Measurements from ENCODE around the gene CD72.
"Not testable (repeated sequence)": the region's sequence is repeated elsewhere in the genome, so short reads cannot be mapped to it uniquely, and the experiment has no call there.

CD72 gene

DNA sequence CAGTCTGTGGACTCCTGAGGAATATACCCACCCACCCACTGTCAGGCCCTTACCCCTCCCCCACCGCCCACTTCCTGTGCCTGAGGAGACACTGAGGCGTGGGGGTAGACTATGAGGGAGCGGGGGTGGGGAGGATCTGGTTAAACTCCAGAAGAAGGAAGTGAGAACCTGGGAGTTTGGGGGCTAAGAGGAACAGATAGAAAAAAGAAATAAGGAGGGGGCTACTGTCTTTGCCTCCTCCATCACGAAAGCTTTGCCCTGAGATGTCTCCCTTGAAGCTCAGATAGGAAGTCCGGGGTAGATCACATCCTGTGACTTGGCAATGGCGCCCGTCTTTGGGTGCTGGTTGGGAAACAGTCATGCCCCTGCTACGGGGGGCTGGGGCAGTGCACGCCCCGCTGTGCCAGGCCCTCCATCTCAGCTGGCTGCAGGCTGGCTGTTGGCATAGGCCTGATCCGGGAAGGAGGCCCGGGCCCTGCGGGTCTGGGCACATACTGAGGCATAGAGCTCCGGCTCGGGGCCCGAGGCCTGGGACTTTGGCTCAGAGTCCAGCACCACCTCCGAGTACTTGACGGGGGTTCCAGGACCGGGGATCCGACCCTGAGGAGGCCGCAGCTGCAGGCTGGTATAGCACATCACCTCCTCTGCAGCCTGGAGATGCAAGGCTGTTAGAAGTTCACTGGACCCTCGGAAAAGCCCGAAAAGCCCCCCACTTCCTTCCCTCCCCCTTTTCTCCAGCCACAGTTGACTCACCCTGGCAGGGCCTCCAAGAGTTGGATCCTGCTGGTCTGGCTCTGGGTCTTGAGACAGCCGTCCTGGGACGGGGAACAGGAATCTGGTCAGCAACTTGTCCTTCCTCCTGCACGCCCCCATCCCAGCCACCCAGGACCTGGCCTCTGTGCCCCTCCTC lies 31.5 kb upstream of the CD72 start:
- no peaks in the 10 kb centered on the region for H3K9me3 ChIP-seq (ENCODE audit: control insufficient read depth, low read length)
- H3K27me3 ChIP-seq (ENCODE audit: control insufficient read depth, insufficient read depth, low read length, poor library complexity, severe bottlenecking) = peaks cover 12% of the 10 kb centered on the region
- whole genome bisulfite sequencing, 2 experiments = 93 to 94% methylated on average over 26 of the region's 26 CpGs
- no peak overlapping the region for H3K27ac ChIP-seq (ENCODE audit: insufficient read depth, low read depth, low read length, poor library complexity, severe bottlenecking)
- H3K36me3 ChIP-seq (ENCODE audit: control insufficient read depth, insufficient read depth, low read length) = no peaks in the 10 kb centered on the region
- no peak overlapping the region for H3K4me3 ChIP-seq (ENCODE audit: insufficient read depth, low read depth, low read length)
- peaks cover 13% of the 10 kb centered on the region for H3K4me1 ChIP-seq (ENCODE audit: control insufficient read depth, insufficient read depth, low read length)

DNA sequence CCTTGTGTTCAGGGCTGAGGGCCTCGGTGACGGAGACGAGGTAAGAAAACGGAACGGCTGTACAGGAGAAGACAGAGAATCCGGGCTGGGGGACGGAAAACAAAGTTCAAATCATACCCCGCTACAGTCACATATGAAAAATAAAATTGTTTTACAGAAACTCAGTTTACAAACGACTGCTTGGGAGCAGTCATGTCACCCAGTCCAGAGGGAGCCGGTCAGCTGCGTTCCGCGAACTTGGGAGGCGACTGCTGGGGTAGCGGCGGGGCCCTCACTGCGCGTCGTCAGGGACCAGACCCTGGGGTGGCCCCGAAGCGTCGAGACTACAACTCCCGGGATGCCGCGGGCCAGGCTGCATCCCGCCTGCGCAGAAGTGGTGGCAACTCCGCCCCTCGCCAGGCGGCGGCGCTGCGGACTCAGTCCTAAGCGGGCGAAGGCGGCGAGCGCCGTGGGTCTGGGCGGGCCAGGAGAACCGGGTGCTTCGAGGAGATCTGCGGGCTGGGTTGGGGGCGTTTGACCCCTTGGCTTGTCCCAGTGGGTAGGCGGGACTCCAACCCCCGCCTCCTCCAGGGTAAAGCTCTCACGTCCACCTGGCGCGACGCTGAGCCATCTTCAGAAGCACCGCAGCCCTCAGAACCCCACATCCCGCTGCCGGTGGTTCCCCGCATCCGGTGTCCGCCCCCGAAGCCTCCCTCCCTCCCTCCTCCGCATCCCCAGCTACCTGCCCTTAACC lies 28.5 kb upstream of the CD72 start:
- no peak overlapping the region for H3K27ac ChIP-seq (ENCODE audit: insufficient read depth, low read depth, low read length, poor library complexity, severe bottlenecking)
- WGBS, 2 experiments = 1% methylated on average over 58 of the region's 58 CpGs

DNA sequence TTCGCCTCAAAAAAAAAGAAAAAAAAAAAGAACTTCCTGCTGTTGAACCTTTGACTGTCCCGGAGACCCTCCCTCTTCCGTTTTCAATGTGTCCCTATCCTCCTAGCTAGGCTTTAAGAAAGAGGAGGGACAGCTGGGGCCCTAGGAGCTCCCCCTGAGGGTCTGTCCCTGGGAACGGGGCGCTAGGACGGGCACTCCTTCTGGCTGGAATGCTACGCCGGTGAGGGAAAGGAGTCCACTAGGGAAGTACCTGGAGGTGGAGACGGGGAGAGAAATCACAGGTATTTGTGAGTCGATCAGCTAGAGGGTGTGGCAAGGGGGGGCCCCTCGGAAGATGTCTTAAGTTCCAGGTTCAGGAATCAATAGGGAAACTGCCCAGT lies 27.9 kb upstream of the CD72 start:
- Histone ChIP-seq H3K27me3 (ENCODE audit: control insufficient read depth, insufficient read depth, low read length, poor library complexity, severe bottlenecking) (peaks cover 12% of the 10 kb centered on the region), H3K9me3 (ENCODE audit: control insufficient read depth, low read length) (no peaks in the 10 kb centered on the region), H3K4me3 (ENCODE audit: insufficient read depth, low read depth, low read length) (peak overlapping the region; percentile 71), H3K4me1 (ENCODE audit: control insufficient read depth, insufficient read depth, low read length) (peaks cover 13% of the 10 kb centered on the region), H3K27ac (ENCODE audit: insufficient read depth, low read depth, low read length, poor library complexity, severe bottlenecking) (no peak overlapping the region), H3K36me3 (ENCODE audit: control insufficient read depth, insufficient read depth, low read length) (no peaks in the 10 kb centered on the region)
- 2% methylated on average over 11 of the region's 11 CpGs for WGBS, 2 experiments

More for the DNA sequence above, 28.5 kb upstream of the CD72 start:
- H3K9me3 ChIP-seq (ENCODE audit: control insufficient read depth, low read length) = no peaks in the 10 kb centered on the region
- H3K27me3 ChIP-seq (ENCODE audit: control insufficient read depth, insufficient read depth, low read length, poor library complexity, severe bottlenecking) = peaks cover 12% of the 10 kb centered on the region
- H3K4me1 ChIP-seq (ENCODE audit: control insufficient read depth, insufficient read depth, low read length) = peaks cover 13% of the 10 kb centered on the region
- no peaks in the 10 kb centered on the region for H3K36me3 ChIP-seq (ENCODE audit: control insufficient read depth, insufficient read depth, low read length)
- H3K4me3 ChIP-seq (ENCODE audit: insufficient read depth, low read depth, low read length) = peak overlapping the region; percentile 71

DNA sequence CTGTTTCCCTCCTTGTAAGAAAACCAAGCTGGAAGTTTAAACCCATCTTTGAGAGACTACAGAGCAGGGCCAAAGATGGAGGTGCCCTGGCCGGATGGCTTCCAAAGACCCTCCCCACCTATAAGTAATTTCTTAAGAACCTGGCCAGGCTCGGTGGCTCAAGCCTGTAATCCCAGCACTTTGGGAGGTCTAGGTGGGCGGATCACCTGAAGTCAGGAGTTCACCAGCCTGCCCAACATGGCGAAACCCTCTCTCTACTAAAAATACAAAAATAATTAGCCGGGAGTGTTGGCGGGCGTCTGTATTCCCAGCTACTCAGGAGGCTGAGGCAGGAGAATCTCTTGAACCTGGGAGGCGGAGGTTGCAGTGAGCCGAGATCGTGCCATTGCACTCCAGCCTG lies 27.5 kb upstream of the CD72 start:
- Histone ChIP-seq H3K27me3 (ENCODE audit: control insufficient read depth, insufficient read depth, low read length, poor library complexity, severe bottlenecking) (peaks cover 12% of the 10 kb centered on the region), H3K4me3 (ENCODE audit: insufficient read depth, low read depth, low read length) (peak overlapping the region; percentile 71), H3K4me1 (ENCODE audit: control insufficient read depth, insufficient read depth, low read length) (peaks cover 11% of the 10 kb centered on the region)
- not testable (repeated sequence) for H3K9me3 ChIP-seq (ENCODE audit: control insufficient read depth, low read length); H3K27ac ChIP-seq (ENCODE audit: insufficient read depth, low read depth, low read length, poor library complexity, severe bottlenecking); H3K36me3 ChIP-seq (ENCODE audit: control insufficient read depth, insufficient read depth, low read length)
- WGBS, 2 experiments = 49 to 52% methylated on average over 10 of the region's 10 CpGs

DNA sequence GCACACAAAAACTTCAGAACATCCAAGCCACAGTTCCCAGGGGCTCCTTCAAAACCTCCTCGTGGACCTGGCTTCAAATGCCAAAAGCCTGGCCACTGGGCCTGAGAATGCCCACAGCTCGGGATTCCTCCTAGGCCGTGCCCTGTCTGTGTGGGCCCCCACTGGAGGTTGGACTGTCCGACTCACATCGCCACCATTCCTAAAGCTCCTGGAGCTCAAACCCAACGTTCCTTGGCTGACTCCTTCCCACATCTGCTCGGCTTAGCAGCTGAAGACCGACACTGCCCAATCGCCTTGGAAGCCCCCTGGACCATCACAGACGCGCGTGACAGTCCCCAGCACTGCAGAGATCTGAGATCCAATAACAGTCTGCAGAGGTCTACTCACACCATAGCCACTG lies 24.8 kb upstream of the CD72 start:
- WGBS, 2 experiments = 94 to 98% methylated on average over 12 of the region's 12 CpGs
- no peak overlapping the region for H3K27ac ChIP-seq (ENCODE audit: insufficient read depth, low read depth, low read length, poor library complexity, severe bottlenecking)
- H3K9me3 ChIP-seq (ENCODE audit: control insufficient read depth, low read length) = no peaks in the 10 kb centered on the region
- H3K4me1 ChIP-seq (ENCODE audit: control insufficient read depth, insufficient read depth, low read length) = peaks cover 7% of the 10 kb centered on the region
- H3K36me3 ChIP-seq (ENCODE audit: control insufficient read depth, insufficient read depth, low read length) = no peaks in the 10 kb centered on the region
- H3K27me3 ChIP-seq (ENCODE audit: control insufficient read depth, insufficient read depth, low read length, poor library complexity, severe bottlenecking) = peaks cover 12% of the 10 kb centered on the region
- H3K4me3 ChIP-seq (ENCODE audit: insufficient read depth, low read depth, low read length) = no peak overlapping the region

DNA sequence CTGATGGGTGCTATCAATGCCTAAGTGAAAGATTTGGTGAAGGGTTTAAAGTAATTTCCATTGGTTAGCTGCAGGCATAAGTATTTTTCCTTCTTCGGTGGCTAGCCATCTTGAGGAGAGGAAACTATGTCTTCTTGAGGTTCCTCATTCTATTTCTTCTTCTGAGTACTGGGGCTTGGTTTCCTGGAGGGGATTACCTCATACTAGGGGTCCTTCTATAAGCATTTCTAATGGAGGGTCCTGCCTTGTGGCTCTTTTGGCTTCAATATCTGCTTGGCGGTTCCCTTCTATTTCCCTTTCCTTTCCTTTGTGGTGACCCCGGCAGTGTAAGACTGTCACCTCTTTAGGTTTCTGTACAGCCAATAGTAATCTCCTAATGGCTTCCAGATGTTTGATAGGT lies 23.3 kb upstream of the CD72 start:
- WGBS, 2 experiments = 91 to 94% methylated on average over 3 of the region's 3 CpGs

DNA sequence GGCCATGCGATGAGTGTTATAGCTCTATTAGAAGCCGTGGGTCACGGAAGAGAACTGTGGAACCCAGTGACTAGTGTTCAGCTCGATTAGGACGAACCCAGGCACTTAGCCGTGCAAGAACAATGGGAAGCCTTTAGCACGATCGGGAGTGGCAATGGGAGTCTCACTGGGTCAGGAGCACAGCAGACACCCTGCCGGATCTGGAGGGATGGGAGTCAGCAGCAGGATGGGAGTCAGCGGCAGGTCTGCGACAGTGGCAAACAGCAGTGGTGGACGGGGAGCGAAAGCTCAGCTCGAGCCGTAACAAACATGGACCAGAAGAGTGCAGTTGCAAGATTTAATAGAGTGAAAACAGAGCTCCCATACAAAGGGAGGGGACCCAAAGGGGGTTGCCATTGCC lies 22.2 kb upstream of the CD72 start:
- not testable (repeated sequence) for H3K36me3 ChIP-seq (ENCODE audit: control insufficient read depth, insufficient read depth, low read length); H3K27me3 ChIP-seq (ENCODE audit: control insufficient read depth, insufficient read depth, low read length, poor library complexity, severe bottlenecking); H3K4me3 ChIP-seq (ENCODE audit: insufficient read depth, low read depth, low read length); H3K4me1 ChIP-seq (ENCODE audit: control insufficient read depth, insufficient read depth, low read length); H3K9me3 ChIP-seq (ENCODE audit: control insufficient read depth, low read length); H3K27ac ChIP-seq (ENCODE audit: insufficient read depth, low read depth, low read length, poor library complexity, severe bottlenecking)
- WGBS, 2 experiments = 94% methylated on average over 15 of the region's 15 CpGs

More for the DNA sequence above, 23.3 kb upstream of the CD72 start:
- not testable (repeated sequence) for H3K27me3 ChIP-seq (ENCODE audit: control insufficient read depth, insufficient read depth, low read length, poor library complexity, severe bottlenecking); H3K27ac ChIP-seq (ENCODE audit: insufficient read depth, low read depth, low read length, poor library complexity, severe bottlenecking); H3K4me3 ChIP-seq (ENCODE audit: insufficient read depth, low read depth, low read length); H3K9me3 ChIP-seq (ENCODE audit: control insufficient read depth, low read length); H3K4me1 ChIP-seq (ENCODE audit: control insufficient read depth, insufficient read depth, low read length); H3K36me3 ChIP-seq (ENCODE audit: control insufficient read depth, insufficient read depth, low read length)

DNA sequence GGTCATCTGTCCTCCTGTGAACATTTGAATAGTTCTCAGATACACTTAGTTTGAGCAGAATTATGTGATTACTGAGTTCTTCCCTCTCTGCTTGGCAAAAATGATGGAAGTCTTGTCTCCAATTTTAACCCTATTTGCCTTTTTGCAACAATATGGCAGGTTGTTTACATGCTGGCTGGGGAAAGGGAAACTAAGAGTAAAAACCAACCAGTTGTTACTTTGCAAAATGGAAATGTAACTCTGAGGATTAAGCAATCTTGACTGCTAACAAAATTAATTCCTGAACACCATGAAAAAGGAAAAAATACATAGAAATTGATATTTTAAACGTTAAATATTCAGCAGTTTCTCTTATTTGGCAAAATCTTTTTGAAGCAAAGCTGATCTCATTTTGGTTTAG lies 21.4 kb upstream of the CD72 start:
- no peaks in the 10 kb centered on the region for H3K4me1 ChIP-seq (ENCODE audit: control insufficient read depth, insufficient read depth, low read length)
- no peaks in the 10 kb centered on the region for H3K9me3 ChIP-seq (ENCODE audit: control insufficient read depth, low read length)
- no peak overlapping the region for H3K4me3 ChIP-seq (ENCODE audit: insufficient read depth, low read depth, low read length)
- no peak overlapping the region for H3K27ac ChIP-seq (ENCODE audit: insufficient read depth, low read depth, low read length, poor library complexity, severe bottlenecking)
- 60% methylated on average over 1 of the region's 1 CpG; no CpG with 5 or more reads in 1 of the 2 experiments for WGBS, 2 experiments
- H3K36me3 ChIP-seq (ENCODE audit: control insufficient read depth, insufficient read depth, low read length) = no peaks in the 10 kb centered on the region
- no peaks in the 10 kb centered on the region for H3K27me3 ChIP-seq (ENCODE audit: control insufficient read depth, insufficient read depth, low read length, poor library complexity, severe bottlenecking)

DNA sequence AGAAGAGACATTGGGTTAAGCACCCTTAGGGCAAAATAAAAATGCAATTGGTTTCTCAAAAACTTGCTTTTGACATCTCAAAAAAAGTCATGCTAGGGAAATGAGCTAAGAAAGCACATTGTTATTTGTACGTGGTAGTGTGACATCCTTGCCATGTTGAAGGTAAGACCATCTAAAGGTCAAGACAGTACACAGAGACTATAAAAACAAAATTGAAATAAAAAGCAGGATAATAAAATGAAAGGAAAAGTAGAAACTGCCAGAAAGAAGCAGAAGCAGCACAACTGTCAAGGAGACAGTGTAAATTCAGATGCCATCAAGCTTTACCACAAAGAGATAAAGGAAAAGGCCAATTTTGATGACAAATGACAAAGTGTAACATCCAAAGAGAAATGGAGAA lies 21.0 kb upstream of the CD72 start:
- not testable (repeated sequence) for H3K27me3 ChIP-seq (ENCODE audit: control insufficient read depth, insufficient read depth, low read length, poor library complexity, severe bottlenecking); H3K27ac ChIP-seq (ENCODE audit: insufficient read depth, low read depth, low read length, poor library complexity, severe bottlenecking); H3K9me3 ChIP-seq (ENCODE audit: control insufficient read depth, low read length); H3K4me1 ChIP-seq (ENCODE audit: control insufficient read depth, insufficient read depth, low read length); H3K4me3 ChIP-seq (ENCODE audit: insufficient read depth, low read depth, low read length); H3K36me3 ChIP-seq (ENCODE audit: control insufficient read depth, insufficient read depth, low read length)
- 100% methylated on average over 1 of the region's 1 CpG for WGBS, 2 experiments

DNA sequence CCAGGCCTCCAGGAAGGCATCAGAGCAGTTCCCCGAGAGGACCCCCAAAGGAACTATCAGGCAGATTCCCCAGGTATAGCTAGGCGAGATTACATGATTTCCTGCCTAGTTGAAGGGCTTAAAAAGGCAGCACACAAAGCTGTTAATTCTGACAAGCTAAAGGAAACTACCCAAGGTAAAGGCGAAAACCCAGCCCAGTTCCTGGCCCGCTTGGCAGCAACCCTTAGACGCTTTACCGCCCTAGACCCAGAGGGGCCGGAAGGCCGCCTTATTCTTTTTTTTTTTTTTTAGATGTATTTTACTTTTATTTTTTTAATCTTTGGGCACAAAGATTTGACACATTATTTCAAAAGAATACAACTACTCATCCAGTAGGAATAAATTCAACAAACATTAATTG lies 20.5 kb upstream of the CD72 start:
- not testable (repeated sequence) for H3K9me3 ChIP-seq (ENCODE audit: control insufficient read depth, low read length); H3K36me3 ChIP-seq (ENCODE audit: control insufficient read depth, insufficient read depth, low read length); H3K4me1 ChIP-seq (ENCODE audit: control insufficient read depth, insufficient read depth, low read length); H3K4me3 ChIP-seq (ENCODE audit: insufficient read depth, low read depth, low read length); H3K27me3 ChIP-seq (ENCODE audit: control insufficient read depth, insufficient read depth, low read length, poor library complexity, severe bottlenecking); H3K27ac ChIP-seq (ENCODE audit: insufficient read depth, low read depth, low read length, poor library complexity, severe bottlenecking)
- WGBS, 2 experiments = 79 to 81% methylated on average over 5 to 7 of the region's 8 CpGs
